Stimulated activated CD4-positive, alpha-beta T cell treated with anti-CD3 and anti-CD28 coated beads, Interleukin-2, amount 100 ng/mL, for 48 hours (primary cell): Measurements from ENCODE around the gene WBP4.
A peak's percentile ranks its signal among the peaks of the same experiment; 100 is the strongest.
"Not testable (repeated sequence)": the region's sequence is repeated elsewhere in the genome, so short reads cannot be mapped to it uniquely, and the experiment has no call there.

ENCODE experiments used
- DNase-seq, 2 donors: peaks; one replicate each; pipeline ENCODE4 v3.0.0-alpha.2; 2020

The WBP4 gene

GRCh38 chr13:41061075-41061913, at the start of gene WBP4:
WBP4 (plus strand) TSS chr13:41061509; CDS start chr13:41061674, 165 bp downstream.
- peak; percentile 80 to 86 for DNase-seq

GRCh38 chr13:41012536-41012935, 48.8 kb upstream of the WBP4 start:
- DNase-seq: no peak

GRCh38 chr13:41013835-41014234, 47.5 kb upstream of the WBP4 start:
- DNase-seq: no peak

- DNase-seq: no peak
These were observed 45.4 kb upstream of the WBP4 start for GRCh38 chr13:41015920-41016319.

- DNase-seq: no peak
These were observed 44.1 kb upstream of the WBP4 start for GRCh38 chr13:41017159-41017558.

- no peak for DNase-seq
These were observed 43.3 kb upstream of the WBP4 start for GRCh38 chr13:41017817-41018601.

- no peak for DNase-seq
These were observed 42.7 kb upstream of the WBP4 start for GRCh38 chr13:41018602-41018948.

- DNase-seq: peak in 1 of 2 donors; percentile 32
These were observed 42.3 kb upstream of the WBP4 start, which contains the start of gene ELF1 for GRCh38 chr13:41019011-41019487. ELF1 (minus strand) TSS chr13:41019316; CDS start chr13:40982054, 37,262 bp downstream.

GRCh38 chr13:41019578-41020347, 41.5 kb upstream of the WBP4 start:
- DNase-seq: no peak

GRCh38 chr13:41025518-41025917, 35.8 kb upstream of the WBP4 start:
- no peak for DNase-seq

GRCh38 chr13:41026788-41027187, 34.5 kb upstream of the WBP4 start:
- no peak for DNase-seq

GRCh38 chr13:41028051-41028450, 33.3 kb upstream of the WBP4 start:
- DNase-seq: no peak

- DNase-seq: no peak
These were observed 31.7 kb upstream of the WBP4 start for GRCh38 chr13:41029629-41030028.

GRCh38 chr13:41032691-41033376, 28.5 kb upstream of the WBP4 start:
- no peak for DNase-seq

- no peak for DNase-seq
These were observed 26.9 kb upstream of the WBP4 start for GRCh38 chr13:41034382-41034781.

GRCh38 chr13:41034881-41035280, 26.4 kb upstream of the WBP4 start:
- no peak for DNase-seq

GRCh38 chr13:41036557-41036956, 24.8 kb upstream of the WBP4 start:
- DNase-seq: not testable (repeated sequence)

- DNase-seq: no peak
These were observed 21.6 kb upstream of the WBP4 start for GRCh38 chr13:41039746-41040145.

- no peak for DNase-seq
These were observed 20.6 kb upstream of the WBP4 start for GRCh38 chr13:41040584-41041334.

- not testable (repeated sequence) for DNase-seq
These were observed 18.9 kb upstream of the WBP4 start for GRCh38 chr13:41042419-41042818.

- no peak for DNase-seq
These were observed 12.7 kb upstream of the WBP4 start for GRCh38 chr13:41048640-41049039.
